Activated T-helper 1 cell treated with anti-CD3 and anti-CD28 coated beads, Interleukin-12 subunit alpha, Interleukin-12 subunit beta, Interleukin-2, Interleukin-4 antibody, amounts not matched to agents 30 ng/mL and 10 ng/mL and 1 ng/mL, durations not matched to agents 14 hours and 24 hours and 36 hours (primary cell): ENCODE results near the gene PIP5K1B. TPM values are rescaled to one million over a fixed set of nuclear protein-coding genes. Genes with fewer than 3 reads are reported as not detected.
"Not testable (repeated sequence)": the region's sequence is repeated elsewhere in the genome, so short reads cannot be mapped to it uniquely, and the experiment has no call there.

Experiments used
- DNase-seq: peaks from one replicate; pipeline ENCODE4 v3.0.0; 2021; ENCODE audit warnings: low spot score
- H3K27ac Mint-ChIP-seq: one replicate; pipeline ENCODE4 v1.8.0; 2021; ENCODE audit warnings: mild to moderate bottlenecking, mixed read lengths
- H3K27me3 Mint-ChIP-seq: one replicate; pipeline ENCODE4 v1.8.0; 2022; ENCODE audit warnings: mild to moderate bottlenecking, moderate library complexity, mixed read lengths; ENCODE audit not compliant: insufficient read depth
- H3K36me3 Mint-ChIP-seq: one replicate; pipeline ENCODE4 v1.8.0; 2021; ENCODE audit warnings: low read depth, mixed read lengths
- H3K4me1 Mint-ChIP-seq: one replicate; pipeline ENCODE4 v1.8.0; 2021; ENCODE audit warnings: low read depth, mixed read lengths
- H3K4me3 Mint-ChIP-seq: one replicate; pipeline ENCODE4 v1.8.0; 2021; ENCODE audit warnings: mild to moderate bottlenecking, moderate library complexity, mixed read lengths
- H3K9me3 Mint-ChIP-seq: one replicate; pipeline ENCODE4 v1.8.0; 2021; ENCODE audit warnings: mixed read lengths
- intact Hi-C: fragments of 100-400 bp; cut with micrococcal nuclease; formaldehyde crosslinking; loops from one replicate; pipeline ENCODE4 v1.15.1; 2024
- total RNA-seq: library from RNA; stranded (reverse); gene quantifications from 2 replicates; pipeline ENCODE4 v1.2.3, GENCODE V29; 2022

PIP5K1B gene
- total RNA-seq, 1 donor from 2014 or later: 77.4 TPM

GRCh38 chr9:68697851-68698250, 7.2 kb upstream of the PIP5K1B start:
- DNase-seq: no peak
- H3K4me3 Mint-ChIP-seq: no peak overlapping the region
- no peak overlapping the region for H3K27ac Mint-ChIP-seq
- intact Hi-C loops: no loop called here
- H3K9me3 Mint-ChIP-seq: no peaks in the 10 kb centered on the region
- peaks cover 67% of the 10 kb centered on the region for H3K27me3 Mint-ChIP-seq
- no peaks in the 10 kb centered on the region for H3K36me3 Mint-ChIP-seq
- no peaks in the 10 kb centered on the region for H3K4me1 Mint-ChIP-seq

GRCh38 chr9:68698943-68699509, 6.0 kb upstream of the PIP5K1B start:
- Mint-ChIP-seq H3K36me3 (peaks cover 3% of the 10 kb centered on the region), H3K27me3 (peaks cover 75% of the 10 kb centered on the region)

GRCh38 chr9:68699625-68700024, 5.4 kb upstream of the PIP5K1B start:
- DNase-seq, H3K9me3 Mint-ChIP-seq, H3K4me1 Mint-ChIP-seq, H3K4me3 Mint-ChIP-seq, intact Hi-C loops, H3K36me3 Mint-ChIP-seq, H3K27ac Mint-ChIP-seq: not testable (repeated sequence)
- H3K27me3 Mint-ChIP-seq: peaks cover 75% of the 10 kb centered on the region

More at GRCh38 chr9:68698943-68699509, 6.0 kb upstream of the PIP5K1B start:
- intact Hi-C loops: no loop called here
- Mint-ChIP-seq H3K9me3 (no peaks in the 10 kb centered on the region), H3K4me1 (peaks cover 2% of the 10 kb centered on the region), H3K4me3 (no peak overlapping the region), H3K27ac (no peak overlapping the region)
- no peak for DNase-seq

GRCh38 chr9:68702493-68702892, 2.5 kb upstream of the PIP5K1B start:
- Mint-ChIP-seq H3K4me3 (no peak overlapping the region), H3K4me1 (peaks cover 27% of the 10 kb centered on the region), H3K27ac (no peak overlapping the region), H3K27me3 (peaks cover 70% of the 10 kb centered on the region), H3K36me3 (peaks cover 8% of the 10 kb centered on the region), H3K9me3 (no peaks in the 10 kb centered on the region)
- no peak for DNase-seq
- intact Hi-C loops: no loop called here

- peaks cover 66% of the 10 kb centered on the region for H3K27me3 Mint-ChIP-seq
- H3K27ac Mint-ChIP-seq: no peak overlapping the region
- no peak for DNase-seq
- H3K9me3 Mint-ChIP-seq: no peaks in the 10 kb centered on the region
- peak overlapping the region; percentile 85 for H3K4me3 Mint-ChIP-seq
- intact Hi-C loops: loop anchor here (1.0 kb wide), 1 partner anchor 271 kb away; no protein-coding TSS in a partner anchor
- peaks cover 27% of the 10 kb centered on the region for H3K4me1 Mint-ChIP-seq
- peaks cover 12% of the 10 kb centered on the region for H3K36me3 Mint-ChIP-seq
Measured at GRCh38 chr9:68703672-68704071, 1.4 kb upstream of the PIP5K1B start.

GRCh38 chr9:68704498-68704813, 584 bp upstream of the PIP5K1B start:
- no peaks in the 10 kb centered on the region for H3K9me3 Mint-ChIP-seq
- intact Hi-C loops: loop anchor here (1.0 kb wide), 1 partner anchor 270 kb away; no protein-coding TSS in a partner anchor
- H3K27ac Mint-ChIP-seq: peak overlapping the region; percentile 52
- H3K4me1 Mint-ChIP-seq: peaks cover 27% of the 10 kb centered on the region
- peaks cover 12% of the 10 kb centered on the region for H3K36me3 Mint-ChIP-seq
- no peak for DNase-seq
- H3K4me3 Mint-ChIP-seq: peak overlapping the region; percentile 85
- peaks cover 61% of the 10 kb centered on the region for H3K27me3 Mint-ChIP-seq

GRCh38 chr9:68705531-68706362, 707 bp downstream of the PIP5K1B start:
- H3K27ac Mint-ChIP-seq: peak overlapping the region; percentile 69
- intact Hi-C loops: loop anchor here (1.0 to 5.0 kb wide), 8 partner anchors 22 to 322 kb away; a partner anchor contains a TSS

GRCh38 chr9:68706363-68707201, 1.5 kb downstream of the PIP5K1B start:
- peaks cover 21% of the 10 kb centered on the region for H3K36me3 Mint-ChIP-seq
- H3K9me3 Mint-ChIP-seq: no peaks in the 10 kb centered on the region
- H3K4me1 Mint-ChIP-seq: peaks cover 27% of the 10 kb centered on the region
- intact Hi-C loops: loop anchor here (1.0 to 5.0 kb wide), 5 partner anchors 74 to 241 kb away; a partner anchor contains a TSS
- peak overlapping the region; percentile 69 for H3K27ac Mint-ChIP-seq
- H3K4me3 Mint-ChIP-seq: peak overlapping the region; percentile 83
- no peak for DNase-seq
- peaks cover 48% of the 10 kb centered on the region for H3K27me3 Mint-ChIP-seq

More at GRCh38 chr9:68705531-68706362, 707 bp downstream of the PIP5K1B start:
- no peak for DNase-seq
- no peaks in the 10 kb centered on the region for H3K9me3 Mint-ChIP-seq
- peak overlapping the region; percentile 83 for H3K4me3 Mint-ChIP-seq
- peaks cover 54% of the 10 kb centered on the region for H3K27me3 Mint-ChIP-seq
- peaks cover 19% of the 10 kb centered on the region for H3K36me3 Mint-ChIP-seq
- peaks cover 27% of the 10 kb centered on the region for H3K4me1 Mint-ChIP-seq

- Mint-ChIP-seq H3K27ac (no peak overlapping the region), H3K4me3 (peak overlapping the region; percentile 83), H3K9me3 (no peaks in the 10 kb centered on the region), H3K36me3 (peaks cover 21% of the 10 kb centered on the region), H3K4me1 (peaks cover 27% of the 10 kb centered on the region), H3K27me3 (peaks cover 38% of the 10 kb centered on the region)
- intact Hi-C loops: loop anchor here (1.0 to 5.0 kb wide), 4 partner anchors 73 to 239 kb away; a partner anchor contains a TSS
- no peak for DNase-seq
Measured at GRCh38 chr9:68707801-68708488, 2.9 kb downstream of the PIP5K1B start.

- intact Hi-C loops: loop anchor here (5.0 kb wide), 2 partner anchors 209 to 239 kb away; no protein-coding TSS in a partner anchor
- DNase-seq: no peak
- peak overlapping the region; percentile 83 for H3K4me3 Mint-ChIP-seq
- H3K27ac Mint-ChIP-seq: no peak overlapping the region
- peaks cover 19% of the 10 kb centered on the region for H3K36me3 Mint-ChIP-seq
- H3K9me3 Mint-ChIP-seq: no peaks in the 10 kb centered on the region
- peaks cover 32% of the 10 kb centered on the region for H3K27me3 Mint-ChIP-seq
- H3K4me1 Mint-ChIP-seq: peaks cover 27% of the 10 kb centered on the region
Measured at GRCh38 chr9:68708513-68708912, 3.5 kb downstream of the PIP5K1B start.

- H3K36me3 Mint-ChIP-seq: peaks cover 19% of the 10 kb centered on the region
- no peak for DNase-seq
- H3K27ac Mint-ChIP-seq: no peak overlapping the region
- intact Hi-C loops: loop anchor here (5.0 kb wide), 2 partner anchors 208 to 238 kb away; no protein-coding TSS in a partner anchor
- peaks cover 23% of the 10 kb centered on the region for H3K4me1 Mint-ChIP-seq
- no peak overlapping the region for H3K4me3 Mint-ChIP-seq
- peaks cover 24% of the 10 kb centered on the region for H3K27me3 Mint-ChIP-seq
- H3K9me3 Mint-ChIP-seq: no peaks in the 10 kb centered on the region
Measured at GRCh38 chr9:68709291-68710110, 4.5 kb downstream of the PIP5K1B start.
